C1 segment of cervical spinal cord (tissue), 14 donors: Measurements from ENCODE around the gene ATXN10.
"Not testable (repeated sequence)": the region's sequence is repeated elsewhere in the genome, so short reads cannot be mapped to it uniquely, and the experiment has no call there.

Experiments
- DNase-seq, 14 donors: peaks; one replicate each; lab custom pipeline; 2025; lab: John Stamatoyannopoulos, UW

The ATXN10 gene

GRCh38 chr22:45678961-45679912 is 7.6 kb downstream of the ATXN10 start:
- no peak for DNase-seq

DNA sequence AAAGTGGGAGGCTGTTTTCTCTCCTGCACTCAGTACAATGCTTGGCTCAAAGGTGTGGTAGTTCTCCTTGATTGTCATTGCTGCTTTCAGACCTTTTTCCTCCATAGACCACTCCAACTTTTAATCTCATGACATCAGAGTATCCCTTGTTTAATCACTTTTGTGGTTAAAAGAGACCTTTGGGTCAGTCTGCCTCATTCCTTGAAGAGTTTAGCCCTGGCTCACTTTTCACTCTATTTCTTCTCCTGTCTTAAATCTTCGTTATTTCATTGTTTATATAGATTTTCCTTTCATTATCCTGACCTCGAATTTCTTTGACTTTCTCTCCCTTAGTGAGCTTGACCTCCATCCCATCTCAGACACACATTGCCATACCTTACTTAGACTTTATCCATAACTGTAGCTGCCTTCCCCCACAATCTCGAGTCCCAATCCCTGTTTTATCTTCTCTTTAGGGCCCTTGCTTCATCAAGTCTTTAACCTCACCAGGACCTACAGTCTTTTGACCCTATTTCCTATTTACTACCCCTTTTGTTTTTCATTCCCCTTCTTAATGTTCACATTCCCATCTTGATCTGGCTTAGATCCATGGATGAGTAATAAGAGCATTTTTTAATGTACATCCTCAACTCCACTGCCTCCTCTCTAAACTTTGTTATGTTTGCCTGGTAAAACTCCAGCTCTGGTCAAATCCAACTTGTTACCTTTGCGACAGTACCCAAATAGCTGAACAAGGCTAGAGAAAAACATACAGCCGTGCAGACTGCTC is 9.5 kb downstream of the ATXN10 start:
- DNase-seq = no peak

DNA sequence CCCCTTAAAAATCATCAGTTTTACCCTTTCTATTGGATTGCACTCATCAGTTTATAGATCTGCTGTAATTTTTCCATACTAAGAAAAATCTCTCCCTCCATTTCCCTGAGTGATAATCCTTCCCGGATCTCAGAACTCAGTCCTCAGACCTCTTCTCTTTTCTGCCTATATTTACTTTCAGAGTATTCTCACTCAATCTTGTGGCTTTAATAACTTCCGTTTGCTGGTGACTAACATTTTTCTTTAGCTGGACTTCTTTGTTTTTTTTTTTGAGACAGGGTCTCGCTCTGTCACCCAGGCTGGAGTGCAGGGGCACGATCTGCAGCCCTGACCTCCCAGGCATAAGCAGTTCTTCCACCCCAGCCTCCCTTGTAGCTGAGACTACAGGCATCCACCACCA is 10.4 kb downstream of the ATXN10 start:
- DNase-seq = no peak

GRCh38 chr22:45682773-45683172 is 11.1 kb downstream of the ATXN10 start:
- not testable (repeated sequence) for DNase-seq

DNA sequence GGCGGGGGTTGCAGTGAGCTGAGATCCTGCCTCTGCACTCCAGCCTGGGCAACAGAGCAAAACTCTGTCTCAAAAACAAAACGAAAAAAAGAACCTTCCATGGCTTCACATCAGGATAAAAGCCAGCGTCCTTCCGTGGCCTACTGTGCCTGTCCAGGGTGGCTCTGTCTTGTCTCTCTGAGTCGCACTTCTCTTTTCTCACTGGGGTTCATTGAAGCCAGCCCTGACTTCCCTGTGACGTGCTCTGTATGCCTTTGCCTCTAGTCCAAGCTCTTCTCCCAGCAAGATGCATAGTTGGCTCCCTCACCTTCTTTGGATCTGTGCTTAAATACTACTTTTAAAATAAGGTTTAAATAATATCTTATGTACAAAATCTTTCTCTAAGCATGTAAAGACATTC is 11.6 kb downstream of the ATXN10 start:
- no peak for DNase-seq

DNA sequence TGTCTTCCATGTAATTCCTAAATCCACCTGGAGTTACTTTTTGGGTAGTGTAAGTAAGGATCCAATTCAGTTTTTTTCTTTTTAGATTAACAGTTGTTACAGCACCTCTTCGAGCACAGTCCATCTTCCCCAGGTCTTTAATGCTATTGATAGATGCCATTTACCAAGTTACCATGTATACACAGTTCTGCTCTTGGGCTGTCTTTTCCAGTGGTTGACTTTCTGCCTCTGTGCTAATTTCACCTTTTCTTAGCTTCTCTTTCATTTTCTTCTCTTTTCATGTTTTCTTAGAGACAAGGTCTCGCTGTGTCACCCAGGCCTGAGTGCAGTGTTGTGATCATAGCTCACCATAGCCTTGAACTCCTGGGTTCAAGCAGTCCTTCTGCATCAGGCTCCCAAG is 12.0 kb downstream of the ATXN10 start:
- DNase-seq = no peak

- DNase-seq = no peak
Observed at GRCh38 chr22:45684169-45684568, 12.5 kb downstream of the ATXN10 start.

- no peak for DNase-seq
Observed at GRCh38 chr22:45684752-45685574, 13.3 kb downstream of the ATXN10 start.

GRCh38 chr22:45686004-45686403 is 14.4 kb downstream of the ATXN10 start:
- DNase-seq = no peak

GRCh38 chr22:45686836-45687235 is 15.2 kb downstream of the ATXN10 start:
- DNase-seq = no peak

DNA sequence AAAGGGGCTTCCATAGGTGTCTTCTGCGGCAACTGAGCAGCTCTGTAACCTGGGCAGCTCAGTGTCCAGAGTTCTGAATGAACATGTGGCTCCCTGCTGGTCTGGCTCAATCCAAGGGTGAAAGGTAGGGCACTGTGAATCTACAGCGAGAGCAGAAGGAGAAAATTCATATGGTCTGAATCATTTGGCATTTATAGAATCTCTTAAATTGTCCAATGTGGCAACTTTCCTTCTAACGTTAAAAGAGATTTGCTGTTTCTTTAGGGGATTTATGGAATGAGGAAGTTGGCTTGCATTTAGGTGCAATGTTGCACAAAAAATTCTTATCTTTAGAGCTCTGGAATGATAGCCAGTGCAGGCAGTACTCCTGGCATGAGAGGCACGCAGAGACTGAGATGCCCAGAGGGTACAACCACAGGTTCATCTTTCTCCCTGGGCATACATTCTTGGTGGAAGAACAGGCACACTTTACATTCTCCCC is 17.0 kb downstream of the ATXN10 start:
- no peak for DNase-seq

- no peak for DNase-seq
Observed at GRCh38 chr22:45689211-45689610, 17.6 kb downstream of the ATXN10 start.

DNA sequence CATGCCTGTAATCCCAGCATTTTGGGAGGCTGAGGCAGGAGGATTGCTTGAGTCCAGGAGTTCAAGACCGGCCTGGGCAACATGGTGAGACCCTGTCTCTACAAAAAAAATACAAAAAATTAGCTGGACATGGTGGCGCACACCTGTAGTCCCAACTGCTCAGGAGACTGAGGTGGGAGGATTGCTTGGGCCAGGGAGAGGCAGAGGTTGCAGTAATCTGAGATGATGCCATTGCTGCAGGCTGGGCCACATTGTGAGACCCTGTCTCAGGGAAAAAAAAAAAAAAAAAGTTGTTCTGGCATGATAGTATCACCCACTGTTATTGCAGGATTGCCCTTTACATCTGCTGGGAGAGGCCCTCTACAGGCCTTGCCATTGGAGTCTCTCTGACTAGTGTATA is 18.4 kb downstream of the ATXN10 start:
- no peak for DNase-seq

DNA sequence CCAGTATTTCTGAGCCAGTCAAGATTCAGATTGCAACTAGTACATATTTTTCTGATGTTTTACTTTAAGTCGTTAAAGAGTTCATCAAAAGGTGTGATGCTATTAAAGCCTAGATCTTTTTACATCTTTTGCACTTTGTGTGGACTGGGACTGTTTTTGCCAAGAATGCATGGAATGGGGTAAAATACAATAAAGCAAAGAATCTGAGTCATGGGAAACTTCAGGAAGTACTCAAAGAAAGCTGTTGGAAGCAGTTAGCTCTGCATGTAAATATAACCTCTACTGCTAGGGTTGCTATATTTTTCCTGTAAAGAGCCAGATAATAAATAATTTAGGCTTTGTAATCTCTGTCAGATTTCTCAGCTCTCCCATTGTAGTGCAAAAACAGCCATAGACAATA is 20.9 kb downstream of the ATXN10 start:
- DNase-seq = no peak

GRCh38 chr22:45693835-45694234 is 22.2 kb downstream of the ATXN10 start:
- no peak for DNase-seq

DNA sequence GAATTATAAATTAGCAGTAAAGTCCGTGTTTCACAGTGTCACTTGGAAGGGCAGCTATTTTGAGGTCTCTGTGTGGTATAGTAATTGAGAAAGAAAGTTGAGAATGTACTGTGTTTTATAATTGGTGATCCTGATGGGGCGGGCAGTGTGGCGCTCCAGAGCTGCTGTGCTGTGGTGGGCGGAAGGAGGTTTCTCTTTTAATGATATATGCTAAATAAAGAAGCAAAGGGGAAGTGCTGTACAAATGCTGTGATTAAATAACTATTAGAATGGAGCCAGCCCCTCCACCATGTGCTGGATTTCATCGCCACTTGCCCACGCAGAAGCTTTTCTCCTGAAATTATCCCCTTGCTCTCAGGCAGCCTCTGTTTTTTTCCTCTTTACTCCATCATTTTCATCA is 24.6 kb downstream of the ATXN10 start:
- DNase-seq = no peak

DNA sequence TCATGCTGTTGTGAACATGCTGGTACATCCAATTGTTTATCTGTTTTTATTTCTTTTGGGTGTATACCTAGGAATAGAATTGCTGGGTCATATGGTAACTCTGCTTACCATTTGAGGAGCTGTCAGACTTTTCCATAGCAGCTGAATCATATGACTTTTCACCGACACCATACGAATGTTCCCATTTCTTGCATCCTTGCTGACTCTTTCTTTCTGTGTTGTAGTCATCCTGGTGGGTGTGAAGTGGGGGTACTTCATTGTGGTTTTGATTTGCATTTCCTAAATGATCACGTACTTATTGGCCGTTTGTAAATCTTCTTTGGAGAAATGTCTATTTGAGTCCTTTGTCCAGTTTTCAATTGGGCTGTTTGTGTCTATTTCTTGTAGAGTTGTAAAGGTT is 26.5 kb downstream of the ATXN10 start:
- no peak for DNase-seq

- no peak for DNase-seq
Observed at GRCh38 chr22:45702981-45703380, 31.3 kb downstream of the ATXN10 start.

DNA sequence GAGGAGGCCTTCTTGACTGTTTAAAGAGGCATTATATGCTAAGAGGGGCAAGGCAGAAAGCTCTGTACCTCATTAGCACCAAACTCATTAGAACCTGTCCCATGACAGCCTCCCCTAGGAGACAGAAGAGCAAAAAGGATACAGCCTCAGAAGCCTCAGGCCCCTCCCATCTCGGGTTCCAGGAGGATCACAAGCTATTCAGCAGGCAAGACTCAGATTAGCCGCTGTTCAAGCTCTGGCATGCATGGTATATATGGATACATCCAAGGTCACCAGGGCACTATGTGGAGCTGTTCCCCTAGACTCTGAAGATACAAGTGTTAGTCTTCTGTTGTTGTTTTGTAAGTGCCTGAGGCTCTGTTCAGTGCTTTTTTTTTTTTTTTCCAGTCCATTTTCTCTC is 32.1 kb downstream of the ATXN10 start:
- no peak for DNase-seq

DNA sequence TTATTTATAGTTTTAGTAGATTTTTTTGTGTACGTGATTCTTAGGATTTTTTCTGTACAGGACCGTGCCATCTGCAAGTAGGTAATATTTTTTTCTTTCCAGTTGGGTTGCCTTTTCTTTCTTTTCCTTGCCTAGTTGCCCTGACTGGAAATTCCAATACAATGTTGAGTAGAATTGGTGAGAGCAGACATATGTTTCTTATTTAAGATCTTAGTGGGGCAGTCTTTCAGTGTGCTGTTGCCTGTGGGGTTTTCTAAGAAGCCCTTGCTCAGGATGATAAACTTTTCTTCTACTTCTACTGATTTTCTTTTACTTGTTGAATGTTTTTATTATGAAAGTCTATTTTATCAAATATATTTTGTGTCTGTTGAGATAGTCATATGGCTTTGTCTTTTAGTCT is 33.0 kb downstream of the ATXN10 start:
- DNase-seq = no peak

DNA sequence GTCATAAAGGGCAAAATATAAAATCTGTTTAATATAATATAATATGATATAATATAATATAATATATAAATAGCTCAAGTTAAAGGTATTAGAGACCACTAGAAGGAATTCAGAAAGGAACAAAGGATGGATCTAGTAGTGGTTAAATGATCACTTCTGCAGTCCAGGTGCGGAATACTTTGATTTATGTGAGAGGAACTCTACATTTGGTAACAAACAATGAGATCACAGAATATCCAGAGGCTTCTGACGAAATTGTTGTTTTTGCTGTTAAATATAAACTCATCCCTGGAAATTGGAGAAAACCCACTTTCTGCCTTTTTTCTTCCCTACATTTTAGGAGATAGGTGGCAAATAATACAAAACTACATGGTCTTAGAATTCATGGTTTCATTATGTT is 36.0 kb downstream of the ATXN10 start:
- no peak for DNase-seq

GRCh38 chr22:45708145-45708544 is 36.5 kb downstream of the ATXN10 start:
- DNase-seq = no peak
